Activated CD8-positive, alpha-beta T cell treated with anti-CD3 and anti-CD28 coated beads for 36 hours (primary cell): ENCODE data around the gene LAG3. TPM values are rescaled to one million over a fixed set of nuclear protein-coding genes. Genes with fewer than 3 reads are reported as not detected.
"Not testable (repeated sequence)": the region's sequence is repeated elsewhere in the genome, so short reads cannot be mapped to it uniquely, and the experiment has no call there.

Experiments
- ATAC-seq: fragments of 200-7000 bp; cut with Tn5 transposase; one replicate; pipeline ENCODE4 v1.10.0; 2021; ENCODE audit warnings: mild to moderate bottlenecking, moderate library complexity
- CTCF ChIA-PET: fragments of 350-600 bp; sonication (Branson Sonifier 250); formaldehyde crosslinking; loops from one replicate; lab custom pipeline; 2021; ENCODE audit warnings: antibody characterized with exemption; lab: Charles Lee
- POLR2A ChIA-PET: fragments of 350-600 bp; sonication (Branson Sonifier 250); formaldehyde crosslinking; loops from one replicate; lab custom pipeline; 2021; ENCODE audit warnings: antibody characterized with exemption; lab: Charles Lee
- DNase-seq: peaks from one replicate; pipeline ENCODE4 v3.0.0-alpha.2; 2020
- H3K27ac Mint-ChIP-seq: one replicate; pipeline ENCODE4 v1.8.0; 2021; ENCODE audit warnings: mild to moderate bottlenecking, mixed read lengths
- H3K27me3 Mint-ChIP-seq: one replicate; pipeline ENCODE4 v1.8.0; 2021; ENCODE audit warnings: mixed read lengths
- H3K36me3 Mint-ChIP-seq: one replicate; pipeline ENCODE4 v1.8.0; 2021; ENCODE audit warnings: low read depth, mixed read lengths
- H3K4me1 Mint-ChIP-seq: one replicate; pipeline ENCODE4 v1.8.0; 2021; ENCODE audit warnings: low read depth, mixed read lengths
- H3K4me3 Mint-ChIP-seq: one replicate; pipeline ENCODE4 v1.8.0; 2021; ENCODE audit warnings: mild to moderate bottlenecking, moderate library complexity, mixed read lengths
- H3K9me3 Mint-ChIP-seq: one replicate; pipeline ENCODE4 v1.8.0; 2021; ENCODE audit warnings: mixed read lengths
- intact Hi-C: fragments of 100-400 bp; cut with micrococcal nuclease; formaldehyde crosslinking; loops from one replicate; pipeline ENCODE4 v1.10.0; 2022
- total RNA-seq, 2 experiments: library from RNA; stranded (reverse); gene quantifications; one replicate each; pipeline ENCODE4 v1.2.3, GENCODE V29; 2021
- TF ChIP-seq, protein P1 (sequence below): fragments of 200-600 bp; IDR thresholded peaks from one replicate; pipeline ENCODE4 v1.8.0; 2022; ENCODE audit warnings: antibody characterized with exemption, mild to moderate bottlenecking

The LAG3 gene
- total RNA-seq, 2 experiments from 2014 or later: 264 to 268 TPM

DNA sequence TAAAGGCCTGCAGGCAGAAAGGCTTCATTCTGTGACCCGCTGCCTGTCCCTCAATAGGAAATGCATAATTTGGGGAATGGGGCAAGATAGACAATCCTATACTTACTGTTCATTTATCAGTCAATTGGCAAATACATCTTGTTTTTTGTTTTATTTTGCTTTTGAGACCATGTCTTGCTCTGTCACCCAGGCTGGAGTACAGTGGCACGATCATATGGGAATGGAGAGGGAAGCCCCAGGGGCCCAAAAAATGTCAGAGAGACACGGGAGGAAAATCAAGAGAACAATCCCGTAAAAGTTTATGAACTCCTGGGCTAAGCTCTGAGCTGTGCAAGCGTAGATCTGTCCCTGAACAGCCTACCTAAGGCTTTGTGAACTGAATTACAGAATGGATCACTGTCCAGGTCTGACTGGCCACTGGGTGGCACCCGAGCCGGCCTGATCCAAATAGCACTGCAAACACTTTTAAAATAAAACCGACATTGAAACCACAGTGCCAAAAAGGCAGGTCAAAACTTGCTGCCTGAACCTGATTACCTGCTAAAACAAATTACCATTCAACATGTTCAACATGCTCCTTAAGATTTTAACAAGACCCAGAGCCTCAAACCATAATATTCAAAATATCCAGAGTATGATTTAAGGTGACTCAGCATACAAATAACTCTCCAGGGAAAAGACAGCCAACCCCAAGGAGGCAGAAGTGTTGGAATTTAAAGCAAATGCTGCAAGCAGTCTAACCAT is 36.7 kb upstream of the LAG3 start:
- TF ChIP-seq, protein P1, sequence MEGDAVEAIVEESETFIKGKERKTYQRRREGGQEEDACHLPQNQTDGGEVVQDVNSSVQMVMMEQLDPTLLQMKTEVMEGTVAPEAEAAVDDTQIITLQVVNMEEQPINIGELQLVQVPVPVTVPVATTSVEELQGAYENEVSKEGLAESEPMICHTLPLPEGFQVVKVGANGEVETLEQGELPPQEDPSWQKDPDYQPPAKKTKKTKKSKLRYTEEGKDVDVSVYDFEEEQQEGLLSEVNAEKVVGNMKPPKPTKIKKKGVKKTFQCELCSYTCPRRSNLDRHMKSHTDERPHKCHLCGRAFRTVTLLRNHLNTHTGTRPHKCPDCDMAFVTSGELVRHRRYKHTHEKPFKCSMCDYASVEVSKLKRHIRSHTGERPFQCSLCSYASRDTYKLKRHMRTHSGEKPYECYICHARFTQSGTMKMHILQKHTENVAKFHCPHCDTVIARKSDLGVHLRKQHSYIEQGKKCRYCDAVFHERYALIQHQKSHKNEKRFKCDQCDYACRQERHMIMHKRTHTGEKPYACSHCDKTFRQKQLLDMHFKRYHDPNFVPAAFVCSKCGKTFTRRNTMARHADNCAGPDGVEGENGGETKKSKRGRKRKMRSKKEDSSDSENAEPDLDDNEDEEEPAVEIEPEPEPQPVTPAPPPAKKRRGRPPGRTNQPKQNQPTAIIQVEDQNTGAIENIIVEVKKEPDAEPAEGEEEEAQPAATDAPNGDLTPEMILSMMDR: peak; percentile 67
- Mint-ChIP-seq H3K4me1 (peaks cover 6% of the 10 kb centered on the region), H3K9me3 (no peaks in the 10 kb centered on the region), H3K27me3 (no peaks in the 10 kb centered on the region), H3K4me3 (no peak overlapping the region), H3K36me3 (peaks cover 5% of the 10 kb centered on the region), H3K27ac (peak overlapping the region; percentile 21)
- ChIA-PET CTCF (interaction anchor here (0.7 to 2.6 kb wide), 4 partner anchors 9 to 89 kb away, joined by 3 to 6 read pairs (median 6); no protein-coding TSS in a partner anchor), POLR2A (interaction anchor here (0.6 kb wide), 1 partner anchor 43 kb away, joined by 4 read pairs; no protein-coding TSS in a partner anchor)
- DNase-seq (peak; percentile 77), ATAC-seq (peak; percentile 83)
- intact Hi-C loops: no loop called here

DNA sequence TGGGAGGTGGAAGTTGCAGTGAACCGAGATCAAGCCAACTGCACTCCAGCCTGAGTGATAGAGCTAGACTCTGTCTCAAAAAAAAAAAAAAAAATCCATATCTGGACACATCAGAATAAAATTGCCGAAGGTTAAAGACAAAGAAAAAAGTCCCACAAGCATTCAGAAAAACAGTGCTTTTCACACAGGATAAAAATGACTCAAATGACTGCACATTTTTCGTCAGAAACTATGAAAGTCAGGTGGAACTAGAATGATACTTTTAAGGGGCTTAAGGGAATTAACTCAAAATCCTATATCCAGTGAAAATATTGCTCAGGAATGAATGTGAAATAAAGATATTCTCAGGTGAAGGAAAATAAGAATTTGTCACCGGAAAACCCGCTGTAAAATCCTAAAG is 35.6 kb upstream of the LAG3 start:
- ATAC-seq: no peak
- no peak overlapping the region for H3K4me3 Mint-ChIP-seq
- H3K27ac Mint-ChIP-seq: no peak overlapping the region
- H3K4me1 Mint-ChIP-seq: peaks cover 6% of the 10 kb centered on the region
- DNase-seq: no peak
- no peaks in the 10 kb centered on the region for H3K27me3 Mint-ChIP-seq
- ChIA-PET CTCF (interaction anchor here (1.0 to 2.6 kb wide), 3 partner anchors 15 to 136 kb away, joined by 3 to 6 read pairs (median 5); partner anchors contain the start of gene SPSB2), POLR2A (interaction anchor here (0.7 kb wide), 1 partner anchor 13 kb away, joined by 3 read pairs; the partner anchor contains the start of gene COPS7A)
- intact Hi-C loops: no loop called here
- no peaks in the 10 kb centered on the region for H3K9me3 Mint-ChIP-seq
- no peaks in the 10 kb centered on the region for H3K36me3 Mint-ChIP-seq
- TF ChIP-seq, protein P1: no peak

DNA sequence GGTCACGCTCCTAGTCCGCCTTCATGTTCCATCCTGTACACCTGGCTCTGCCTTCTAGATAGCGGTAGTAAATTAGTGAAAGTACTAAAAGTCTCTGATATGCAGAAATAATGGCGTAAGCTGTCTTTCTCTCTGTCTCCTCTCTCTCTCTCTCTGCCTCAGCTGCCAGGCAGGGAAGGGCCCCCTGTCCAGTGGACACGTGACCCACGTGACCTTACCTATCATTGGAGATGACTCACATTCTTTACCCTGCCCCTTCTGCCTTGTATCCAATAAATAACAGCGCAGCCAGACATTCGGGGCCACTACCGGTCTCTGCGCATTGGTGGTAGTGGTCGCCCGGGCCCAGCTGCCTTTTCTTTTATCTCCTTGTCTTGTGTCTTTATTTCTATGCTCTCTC is 30.2 kb upstream of the LAG3 start:
- H3K4me3 Mint-ChIP-seq, intact Hi-C loops, ATAC-seq, H3K27ac Mint-ChIP-seq, H3K9me3 Mint-ChIP-seq, DNase-seq, H3K27me3 Mint-ChIP-seq: not testable (repeated sequence)
- Mint-ChIP-seq H3K4me1 (peaks cover 36% of the 10 kb centered on the region), H3K36me3 (peaks cover 25% of the 10 kb centered on the region)
- POLR2A ChIA-PET: interaction anchor here (0.9 to 1.2 kb wide), 5 partner anchors 17 to 112 kb away, joined by 3 to 7 read pairs (median 3); partner anchors contain the start of genes CD4 and COPS7A
- CTCF ChIA-PET: interaction anchor here (1.1 to 4.0 kb wide), 3 partner anchors 11 to 93 kb away, joined by 3 to 25 read pairs (median 11); partner anchors contain the start of gene MLF2

DNA sequence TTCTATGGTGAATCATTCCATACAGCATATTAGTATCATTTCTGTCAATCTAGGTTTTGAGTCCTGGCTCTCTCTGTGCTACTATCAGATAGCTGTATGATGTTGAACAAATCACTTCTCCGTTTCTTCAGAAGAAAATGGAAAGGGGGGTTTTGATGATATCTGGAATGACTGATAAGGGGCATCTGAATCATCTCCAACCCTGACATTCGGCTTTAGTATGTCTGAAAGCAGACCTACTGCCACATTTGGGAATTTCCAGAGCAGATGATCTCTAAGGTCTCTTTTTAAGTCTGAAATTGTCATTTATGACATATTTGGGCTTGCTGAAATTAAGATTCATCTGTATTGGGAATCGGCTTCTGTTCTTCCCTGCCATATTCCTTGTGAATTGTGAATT is 29.5 kb upstream of the LAG3 start:
- ATAC-seq: peak; percentile 52
- CTCF ChIA-PET: interaction anchor here (1.1 to 4.0 kb wide), 4 partner anchors 10 to 92 kb away, joined by 3 to 25 read pairs (median 7); partner anchors contain the start of gene MLF2

DNA sequence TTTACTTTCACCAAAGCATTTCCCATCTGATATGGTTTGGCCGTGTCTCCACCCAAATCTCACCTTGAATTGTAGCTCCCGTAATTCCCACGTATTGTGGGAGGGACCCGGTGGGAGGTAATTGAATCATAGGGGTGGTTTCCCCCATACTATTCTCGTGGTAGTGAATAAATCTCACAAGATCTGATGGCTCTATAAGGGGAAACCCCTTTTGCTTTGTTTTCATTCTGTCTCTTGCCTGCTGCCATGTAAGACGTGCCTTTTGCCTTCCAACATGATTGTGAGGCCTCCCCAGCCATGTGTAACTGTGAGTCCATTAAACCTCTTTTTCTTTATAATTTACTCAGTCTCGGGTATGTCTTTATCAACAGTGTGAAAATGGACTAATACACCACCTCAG is 29.0 kb upstream of the LAG3 start:
- peak overlapping the region; percentile 53 for H3K27ac Mint-ChIP-seq
- H3K4me1 Mint-ChIP-seq: peaks cover 36% of the 10 kb centered on the region
- H3K9me3 Mint-ChIP-seq, H3K4me3 Mint-ChIP-seq, intact Hi-C loops, H3K27me3 Mint-ChIP-seq: not testable (repeated sequence)
- H3K36me3 Mint-ChIP-seq: peaks cover 35% of the 10 kb centered on the region
- peak; percentile 48 for DNase-seq
- ChIA-PET CTCF (interaction anchor here (1.1 to 4.0 kb wide), 4 partner anchors 10 to 91 kb away, joined by 3 to 25 read pairs (median 7); partner anchors contain the start of gene MLF2), POLR2A (interaction anchor here (1.0 to 1.9 kb wide), 5 partner anchors 18 to 111 kb away, joined by 3 to 7 read pairs (median 5); partner anchors contain the start of genes CD4, COPS7A and LAG3)
- peak; percentile 40 for ATAC-seq

More for the DNA sequence above, 29.5 kb upstream of the LAG3 start:
- Mint-ChIP-seq H3K27me3 (no peaks in the 10 kb centered on the region), H3K36me3 (peaks cover 30% of the 10 kb centered on the region), H3K4me3 (no peak overlapping the region), H3K27ac (peak overlapping the region; percentile 53), H3K9me3 (peaks cover 6% of the 10 kb centered on the region), H3K4me1 (peaks cover 36% of the 10 kb centered on the region)
- TF ChIP-seq, protein P1: no peak
- intact Hi-C loops: no loop called here
- POLR2A ChIA-PET: interaction anchor here (0.9 to 1.9 kb wide), 6 partner anchors 17 to 111 kb away, joined by 3 to 7 read pairs (median 4); partner anchors contain the start of genes CD4, COPS7A and LAG3
- DNase-seq: no peak
